LoVo (cell line): Measurements from ENCODE around the gene ATP1B3.
"Not testable (repeated sequence)": the region's sequence is repeated elsewhere in the genome, so short reads cannot be mapped to it uniquely, and the experiment has no call there.

Experiments
- DNase-seq: peaks from one replicate; pipeline ENCODE4 v3.0.0-alpha.2; 2016; ENCODE audit warnings: low spot score

The ATP1B3 gene

DNA sequence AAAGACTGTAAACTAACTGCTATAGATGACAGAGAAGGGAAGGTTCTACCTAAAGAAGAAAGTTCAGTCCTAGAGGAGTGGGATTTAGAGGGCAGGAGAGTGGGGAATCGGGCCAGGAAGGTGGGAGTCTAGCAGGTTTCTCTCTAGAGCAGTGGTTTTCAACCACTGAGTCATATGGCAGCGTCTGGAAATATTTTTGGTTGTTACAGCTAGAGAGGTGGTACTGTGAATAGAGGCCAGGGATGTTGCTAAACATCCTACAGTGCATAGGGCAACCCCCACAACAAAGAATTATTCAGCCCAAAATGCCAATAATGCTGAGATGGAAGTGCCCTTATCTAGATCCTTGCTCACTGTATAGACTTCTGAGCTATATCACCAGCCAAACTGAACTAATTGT is 28.7 kb downstream of the ATP1B3 start:
- no peak for DNase-seq

DNA sequence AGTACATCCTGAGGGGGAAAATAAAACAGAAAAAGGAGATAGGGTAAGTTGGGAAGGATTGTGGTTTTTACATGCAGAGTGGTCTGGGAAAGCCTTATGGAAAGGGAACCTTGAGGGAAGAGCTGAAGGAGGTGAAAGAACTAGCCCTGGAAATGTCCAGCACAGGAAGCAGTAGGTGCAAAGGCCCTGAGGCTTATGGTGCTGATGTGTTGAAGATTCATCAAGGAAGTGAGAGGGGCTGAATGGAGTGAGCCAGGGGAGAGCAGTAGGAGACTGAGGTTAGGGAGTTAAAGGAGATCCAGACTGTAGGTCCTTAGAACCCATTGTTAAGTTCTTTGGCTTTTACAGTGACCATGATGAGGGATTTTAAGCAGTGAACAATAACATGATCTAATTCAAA is 33.0 kb downstream of the ATP1B3 start:
- DNase-seq, result no peak

DNA sequence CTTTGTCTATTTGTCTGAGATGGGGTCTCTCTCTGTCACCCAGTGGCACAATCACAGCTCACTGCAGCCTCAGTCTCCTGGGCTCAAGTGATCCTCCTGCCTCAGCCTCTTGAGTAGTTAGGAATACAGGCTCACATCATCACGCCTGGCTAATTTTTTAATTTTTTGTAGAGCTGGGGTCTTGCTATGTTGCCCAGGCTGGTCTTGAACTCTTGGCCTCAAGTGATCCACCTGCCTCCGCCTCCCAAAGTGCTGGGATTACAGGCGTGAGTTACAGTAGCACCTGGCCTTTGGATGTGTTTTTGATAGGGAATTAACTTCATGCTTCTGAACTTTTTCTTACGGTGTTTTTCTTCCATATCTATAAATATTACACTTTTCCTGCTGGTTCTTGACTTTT is 33.5 kb downstream of the ATP1B3 start:
- not testable (repeated sequence) for DNase-seq

DNA sequence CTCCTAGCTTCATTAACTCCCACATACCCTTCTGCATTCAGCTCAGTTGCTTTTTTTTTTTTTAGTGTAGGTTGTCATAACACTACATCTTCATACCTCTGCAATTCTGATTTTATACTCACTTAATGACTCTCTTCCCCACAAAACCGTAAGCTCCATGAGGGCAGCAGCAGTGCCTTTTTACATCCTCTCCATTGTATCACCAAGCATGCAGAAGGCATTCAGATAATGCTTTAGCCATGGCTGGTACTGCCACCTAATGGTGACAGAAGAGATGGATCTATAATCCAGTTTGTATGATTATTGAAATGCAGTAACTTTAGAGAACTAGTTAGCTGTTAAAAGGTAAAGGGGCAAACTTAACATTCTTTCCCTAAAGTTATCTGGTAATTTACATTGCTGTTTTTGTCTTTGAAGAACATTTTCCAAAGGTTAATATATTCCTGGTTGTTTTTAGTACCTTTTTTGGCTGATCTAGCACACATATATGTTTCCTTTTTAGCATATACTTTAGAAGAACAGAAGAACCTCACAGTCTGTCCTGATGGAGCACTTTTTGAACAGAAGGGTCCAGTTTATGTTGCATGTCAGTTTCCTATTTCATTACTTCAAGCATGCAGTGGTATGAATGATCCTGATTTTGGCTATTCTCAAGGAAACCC is 36.8 kb downstream of the ATP1B3 start:
- peak; percentile 47 for DNase-seq

DNA sequence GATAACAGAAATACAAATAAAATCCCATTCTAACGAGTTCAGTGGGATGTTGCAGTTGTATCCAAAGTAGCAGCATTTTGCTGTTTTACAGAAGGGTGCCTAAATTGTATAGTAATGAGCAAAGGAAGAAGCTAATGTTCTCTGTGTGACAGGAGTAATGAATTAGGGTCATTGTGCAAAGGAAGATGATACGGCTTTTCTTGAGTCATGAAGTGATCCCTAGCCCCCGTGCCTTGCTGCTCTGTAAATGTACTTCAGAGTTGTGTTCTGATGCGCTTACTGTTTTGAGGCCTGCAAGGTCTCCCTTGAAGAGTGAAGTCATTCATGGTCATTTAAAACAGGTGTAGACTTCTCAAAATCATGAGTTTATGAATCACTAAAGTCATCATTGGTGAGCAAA is 37.9 kb downstream of the ATP1B3 start:
- DNase-seq, result no peak

DNA sequence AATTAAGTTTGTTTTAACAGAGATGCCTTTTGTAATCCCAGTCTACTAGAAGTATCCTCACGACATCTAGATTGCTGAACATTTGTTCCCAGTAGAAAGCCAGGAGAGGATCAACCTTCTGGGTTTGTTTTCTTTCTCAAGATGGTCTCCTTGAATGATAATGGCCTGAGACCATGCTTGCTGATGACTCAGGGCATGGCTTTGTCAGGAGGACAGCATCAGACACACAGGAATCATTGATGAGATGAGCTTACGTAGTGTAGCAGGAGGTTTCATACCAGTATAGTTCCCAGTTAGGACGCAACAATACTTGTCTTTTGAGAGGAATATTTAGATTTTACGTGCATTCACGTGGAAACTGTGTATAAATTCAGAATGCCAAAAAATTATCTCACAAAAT is 38.6 kb downstream of the ATP1B3 start:
- DNase-seq, result no peak

DNA sequence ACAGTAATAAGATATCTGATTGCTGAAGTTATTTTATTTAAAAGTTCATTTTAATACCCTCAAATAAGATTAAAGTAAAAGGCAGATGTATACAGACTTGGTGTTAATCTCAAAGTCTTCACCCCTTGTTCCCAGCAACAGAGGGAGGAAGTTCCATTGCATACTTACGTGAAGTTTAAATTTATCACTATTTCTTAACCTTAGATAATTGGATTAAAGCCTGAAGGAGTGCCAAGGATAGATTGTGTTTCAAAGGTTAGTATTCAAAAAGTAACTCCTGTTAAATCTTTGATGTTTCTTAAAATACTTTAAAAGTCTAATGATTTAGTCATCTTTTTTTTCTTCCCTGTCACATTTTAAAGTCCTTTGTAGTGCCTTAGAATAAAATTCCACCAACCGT is 39.3 kb downstream of the ATP1B3 start:
- no peak for DNase-seq

DNA sequence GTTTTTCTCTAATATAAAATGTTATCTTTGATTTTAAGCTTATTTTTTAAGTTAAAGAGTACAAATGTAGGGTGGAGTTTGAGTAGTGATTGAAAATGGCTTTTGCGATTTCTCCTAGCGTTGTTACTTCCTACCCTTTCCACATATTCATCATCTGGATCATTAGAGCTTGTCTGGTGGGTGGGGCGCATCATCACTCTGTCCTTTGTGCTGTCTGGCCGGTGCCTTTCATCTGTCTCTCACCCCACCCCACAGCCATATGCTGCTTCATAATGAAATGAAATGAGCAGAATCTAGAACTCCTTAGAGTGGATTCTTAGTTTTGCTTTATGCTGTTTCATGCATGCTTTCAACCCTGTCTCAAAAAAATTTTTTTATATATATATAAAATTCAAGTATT is 44.3 kb downstream of the ATP1B3 start:
- DNase-seq, result no peak

DNA sequence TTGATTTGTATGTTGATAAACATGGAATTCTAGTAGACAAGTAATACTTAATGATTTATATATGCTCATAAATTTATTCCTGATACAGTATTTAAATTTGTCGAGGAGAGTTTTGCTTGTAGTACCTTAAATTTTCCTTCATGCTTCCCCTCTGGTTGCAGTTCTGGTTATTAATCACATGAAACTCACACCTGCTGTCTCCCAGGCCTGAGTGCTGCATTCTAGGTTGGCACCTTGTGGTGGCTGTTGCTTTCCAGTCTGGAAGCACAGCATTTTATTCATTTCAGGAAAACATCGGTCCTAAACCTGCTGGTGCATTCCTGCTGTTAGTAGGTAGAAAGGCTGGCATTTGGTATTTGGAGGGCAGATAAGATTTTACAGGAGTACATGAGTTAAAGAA is 44.9 kb downstream of the ATP1B3 start:
- DNase-seq, result no peak

DNA sequence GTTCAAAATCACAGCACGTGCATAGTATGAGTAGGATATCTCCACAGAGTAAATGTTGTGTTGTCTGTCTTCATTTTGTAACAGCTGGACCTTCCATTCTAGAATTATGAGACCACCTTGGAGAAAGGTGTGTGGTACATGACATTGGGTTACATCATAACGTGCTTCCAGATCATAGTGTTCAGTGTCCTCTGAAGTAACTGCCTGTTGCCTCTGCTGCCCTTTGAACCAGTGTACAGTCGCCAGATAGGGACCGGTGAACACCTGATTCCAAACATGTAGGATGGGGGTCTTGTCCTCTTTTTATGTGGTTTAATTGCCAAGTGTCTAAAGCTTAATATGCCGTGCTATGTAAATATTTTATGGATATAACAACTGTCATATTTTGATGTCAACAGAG is 49.2 kb downstream of the ATP1B3 start:
- not testable (repeated sequence) for DNase-seq

DNA sequence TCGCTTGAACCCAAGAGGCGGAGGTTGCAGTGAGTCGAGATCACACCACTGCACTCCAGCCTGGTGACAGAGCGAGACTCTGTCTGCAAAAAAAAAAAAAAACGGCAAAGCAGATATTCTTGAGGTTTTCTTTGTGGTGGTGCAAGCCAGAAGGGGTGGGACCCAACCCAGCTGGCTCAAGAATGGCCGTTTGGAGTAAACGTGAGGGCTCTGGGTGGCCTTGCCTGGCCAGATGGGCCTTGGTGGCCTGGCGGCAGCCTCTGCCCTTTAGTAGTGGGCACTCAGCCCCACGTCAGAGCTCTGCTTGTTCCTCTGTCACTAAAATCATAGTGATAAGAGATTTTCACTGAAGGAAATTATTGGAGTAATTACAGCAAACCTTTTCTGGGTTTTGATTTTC is 50.5 kb downstream of the ATP1B3 start:
- DNase-seq, result no peak

DNA sequence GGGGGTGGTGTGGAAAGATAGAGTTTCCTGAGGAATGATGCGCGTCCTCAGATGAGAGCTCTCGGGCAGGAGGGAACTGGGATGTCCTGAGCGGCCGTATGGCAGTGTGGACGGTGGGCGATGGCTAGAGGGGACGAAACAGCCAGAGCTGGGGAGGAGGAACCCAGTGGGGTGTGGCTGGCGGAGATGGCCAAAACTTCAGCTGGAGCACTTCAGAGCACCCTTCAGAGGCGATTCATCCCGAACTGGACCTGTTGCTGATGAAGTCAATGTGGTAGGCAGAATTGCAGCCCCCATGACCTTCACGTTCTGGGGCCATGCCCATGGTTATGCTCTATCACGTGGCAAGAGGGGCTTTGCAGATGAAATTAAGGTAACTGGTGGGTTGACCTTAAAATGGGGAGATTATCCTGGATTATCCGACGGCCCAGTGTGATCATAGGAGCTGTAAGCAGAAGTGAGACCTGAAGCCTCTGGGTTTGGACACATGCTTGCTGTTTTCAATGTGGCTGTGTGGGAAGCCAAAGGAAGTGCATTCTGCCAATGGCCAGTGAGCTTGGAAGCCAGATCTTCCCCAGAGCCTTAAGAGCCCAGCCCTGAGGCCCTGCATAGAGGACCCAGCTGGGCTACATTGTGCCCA is 52.3 kb downstream of the ATP1B3 start:
- no peak for DNase-seq

- DNase-seq, result no peak
Measured at GRCh38 chr3:141929341-141929995, 53.0 kb downstream of the ATP1B3 start.

DNA sequence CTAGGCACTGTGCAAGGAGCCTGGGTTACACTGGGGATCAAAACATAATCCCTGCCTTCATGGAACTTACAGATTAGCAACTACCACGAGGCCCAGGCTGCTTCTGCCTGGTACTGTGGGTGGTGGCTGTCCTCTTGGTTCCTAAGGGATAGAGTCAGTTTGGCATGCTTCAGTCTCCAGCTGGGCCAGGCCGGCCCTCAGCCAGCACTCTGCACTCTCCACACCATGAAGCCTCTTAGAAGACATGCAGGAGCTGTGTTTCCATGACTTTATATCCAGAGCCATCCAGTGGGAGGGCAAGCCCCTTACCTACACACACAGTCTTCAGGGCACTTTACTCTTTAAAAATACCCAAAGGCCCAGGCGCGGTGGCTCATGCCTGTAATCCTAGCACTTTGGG is 54.4 kb downstream of the ATP1B3 start:
- DNase-seq, result no peak

DNA sequence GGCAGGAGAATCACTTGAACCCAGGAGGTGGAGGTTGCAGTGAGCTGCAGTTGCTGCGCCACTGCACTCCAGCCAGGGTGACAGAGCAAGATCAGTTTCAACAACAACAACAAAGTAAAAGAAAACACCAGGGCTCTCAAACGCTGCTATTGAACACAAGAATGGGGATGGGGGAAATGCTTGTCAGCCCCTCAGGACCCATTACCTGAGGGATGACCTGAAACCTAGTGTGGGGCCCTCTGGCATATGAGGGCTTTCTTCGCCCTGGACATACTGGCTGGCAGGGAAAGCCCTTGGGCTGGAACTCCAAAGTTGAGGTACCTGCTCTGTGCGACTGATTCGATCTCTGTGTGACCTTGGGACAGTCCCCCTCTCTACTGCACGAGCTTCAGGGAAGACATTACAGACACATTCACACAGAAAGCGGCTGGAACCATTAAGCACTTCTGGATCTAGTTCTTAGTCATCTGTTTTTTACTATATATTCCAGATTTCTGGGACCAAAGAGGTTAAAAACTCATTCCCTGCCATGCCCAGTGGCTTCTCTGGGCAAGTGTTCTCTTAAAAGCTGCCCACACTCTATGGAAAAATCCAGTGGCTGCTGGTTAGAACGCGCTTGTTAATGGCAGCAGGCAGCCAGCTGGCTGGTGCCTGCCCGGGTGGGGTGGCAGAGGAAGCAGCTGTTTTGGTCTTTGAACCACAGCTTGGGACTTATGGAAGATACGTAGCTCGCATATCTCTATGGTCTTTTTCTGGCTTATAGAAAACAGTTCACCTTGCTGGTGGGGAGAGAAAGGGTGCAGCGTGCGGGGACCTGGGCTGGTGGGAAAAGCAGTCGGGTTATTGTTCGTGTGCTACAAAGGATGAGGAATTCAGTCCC is 57.2 kb downstream of the ATP1B3 start:
- no peak for DNase-seq

DNA sequence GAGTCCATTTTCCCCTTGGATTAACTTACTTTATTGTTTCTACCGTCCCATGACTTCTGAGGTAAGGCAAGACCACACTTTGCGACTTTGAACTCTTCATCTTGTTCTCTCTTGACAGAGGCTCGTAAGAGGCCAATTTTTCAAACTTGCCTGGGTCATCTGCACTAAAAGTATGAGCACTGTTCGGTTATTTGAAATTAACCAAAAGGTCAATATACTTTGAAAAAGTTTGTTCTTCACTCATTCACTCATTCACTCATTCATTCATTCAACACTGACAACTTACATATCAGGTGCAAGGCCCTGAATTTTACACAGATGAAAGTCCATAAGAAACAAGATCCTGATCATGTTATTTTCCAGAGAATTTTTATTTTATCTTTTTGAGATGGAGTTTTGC is 57.9 kb downstream of the ATP1B3 start:
- DNase-seq, result no peak

DNA sequence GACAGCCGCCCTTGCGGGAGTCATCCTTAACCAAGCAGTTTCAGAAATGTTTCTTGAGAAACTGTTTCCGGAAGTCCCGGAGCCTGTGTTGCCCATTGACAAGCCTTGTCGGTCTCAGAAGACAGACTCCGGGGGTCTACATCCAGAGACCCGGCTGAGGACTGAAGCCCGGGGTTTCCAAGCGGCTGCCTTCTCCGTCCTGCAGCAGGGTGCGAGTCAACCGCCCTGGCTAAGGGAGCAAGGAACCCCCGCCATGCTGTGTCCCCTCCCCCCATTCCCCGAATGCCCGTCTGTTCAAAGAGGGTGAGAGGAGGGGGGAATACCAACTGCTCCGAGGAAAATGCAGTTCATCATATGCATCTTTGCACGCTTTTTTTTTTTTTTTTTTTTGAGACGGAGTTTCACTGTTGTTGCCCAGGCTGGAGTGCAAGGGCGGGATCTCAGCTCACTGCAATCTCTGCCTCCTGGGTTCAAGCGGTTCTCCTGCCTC is 61.6 kb downstream of the ATP1B3 start:
- no peak for DNase-seq

- no peak for DNase-seq
Measured at GRCh38 chr3:141939759-141940158, 63.3 kb downstream of the ATP1B3 start.

DNA sequence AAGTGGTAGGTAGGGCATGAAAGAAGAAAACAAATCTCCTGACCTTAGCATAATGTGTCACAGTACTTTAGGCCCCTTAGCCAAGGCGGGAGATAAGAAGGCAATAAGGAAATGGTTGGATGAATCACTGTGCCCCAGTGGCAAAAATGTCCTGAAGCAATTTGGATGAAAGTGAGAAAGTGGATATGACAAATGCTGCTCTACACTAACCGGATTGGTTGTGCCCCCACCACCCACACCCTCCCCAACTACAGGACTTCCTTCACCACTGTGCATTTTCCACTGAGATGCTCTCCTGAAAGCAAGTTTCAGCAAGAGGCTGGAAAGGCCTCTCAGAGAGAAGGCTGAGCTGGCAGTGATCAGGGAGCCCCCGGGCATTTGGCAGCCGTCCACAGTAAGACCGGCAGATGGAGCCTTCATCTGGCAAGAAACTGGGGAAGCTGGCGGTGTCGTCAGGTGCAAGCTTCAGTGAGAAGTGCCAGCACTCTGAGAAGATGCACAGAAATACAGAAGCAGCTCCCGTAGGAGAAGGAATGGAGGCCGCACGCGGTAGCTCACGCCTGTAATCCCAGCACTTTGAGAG is 63.8 kb downstream of the ATP1B3 start:
- peak; percentile 90 for DNase-seq

GRCh38 chr3:141941093-141941492 is 64.7 kb downstream of the ATP1B3 start:
- peak; percentile 53 for DNase-seq

DNA sequence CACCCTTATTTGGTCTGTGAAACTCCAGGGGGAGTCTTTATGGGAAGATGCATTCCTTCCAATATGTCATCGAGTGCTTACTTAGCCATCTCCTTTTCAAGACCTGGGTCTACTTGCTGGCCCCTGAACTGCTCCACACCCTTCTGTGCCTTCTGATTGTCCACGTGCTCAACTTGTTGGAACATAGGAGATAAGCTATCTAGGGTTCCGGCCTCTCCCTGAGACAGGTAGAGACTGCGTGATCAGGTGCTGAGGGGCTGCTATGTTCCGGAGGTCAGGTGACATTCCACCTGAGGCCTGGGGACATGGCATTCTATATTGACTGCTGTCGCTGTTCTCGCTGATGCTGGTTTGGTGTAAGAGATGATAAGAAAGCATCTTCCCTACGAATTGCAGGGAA is 65.6 kb downstream of the ATP1B3 start:
- DNase-seq, result no peak
